ENCODE measurements around the gene OR1L6.

DNA sequence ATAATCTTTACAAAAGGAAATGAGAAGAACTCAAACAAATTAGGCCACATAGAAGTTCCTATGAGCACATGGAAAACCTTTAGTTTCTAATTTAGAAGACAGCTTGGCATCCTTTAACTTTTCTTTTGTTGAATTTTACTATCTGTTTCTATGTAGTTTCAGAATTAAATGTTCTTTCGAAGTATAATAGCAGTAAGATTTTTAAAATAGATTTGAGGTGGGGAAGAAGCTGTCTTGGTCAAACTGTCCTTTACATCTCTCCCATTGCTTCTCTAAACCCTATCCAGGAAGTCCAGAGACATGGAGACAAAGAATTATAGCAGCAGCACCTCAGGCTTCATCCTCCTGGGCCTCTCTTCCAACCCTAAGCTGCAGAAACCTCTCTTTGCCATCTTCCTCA, 18.4 kb upstream of the OR1L6 start, which contains the start of gene OR1L4:
- TF ChIP-seq, protein P1, sequence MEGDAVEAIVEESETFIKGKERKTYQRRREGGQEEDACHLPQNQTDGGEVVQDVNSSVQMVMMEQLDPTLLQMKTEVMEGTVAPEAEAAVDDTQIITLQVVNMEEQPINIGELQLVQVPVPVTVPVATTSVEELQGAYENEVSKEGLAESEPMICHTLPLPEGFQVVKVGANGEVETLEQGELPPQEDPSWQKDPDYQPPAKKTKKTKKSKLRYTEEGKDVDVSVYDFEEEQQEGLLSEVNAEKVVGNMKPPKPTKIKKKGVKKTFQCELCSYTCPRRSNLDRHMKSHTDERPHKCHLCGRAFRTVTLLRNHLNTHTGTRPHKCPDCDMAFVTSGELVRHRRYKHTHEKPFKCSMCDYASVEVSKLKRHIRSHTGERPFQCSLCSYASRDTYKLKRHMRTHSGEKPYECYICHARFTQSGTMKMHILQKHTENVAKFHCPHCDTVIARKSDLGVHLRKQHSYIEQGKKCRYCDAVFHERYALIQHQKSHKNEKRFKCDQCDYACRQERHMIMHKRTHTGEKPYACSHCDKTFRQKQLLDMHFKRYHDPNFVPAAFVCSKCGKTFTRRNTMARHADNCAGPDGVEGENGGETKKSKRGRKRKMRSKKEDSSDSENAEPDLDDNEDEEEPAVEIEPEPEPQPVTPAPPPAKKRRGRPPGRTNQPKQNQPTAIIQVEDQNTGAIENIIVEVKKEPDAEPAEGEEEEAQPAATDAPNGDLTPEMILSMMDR (IDR thresholded peaks at IDR 0.05) = no peak
- no peak for TF ChIP-seq POLR2A (IDR thresholded peaks at IDR 0.05)
- no peak for TF ChIP-seq EP300 (IDR thresholded peaks at IDR 0.05)
- TF ChIP-seq POLR2AphosphoS5 (IDR thresholded peaks at IDR 0.05) = no peak

Data from stomach (tissue), 4 donors.